ENCODE measurements around the gene IRF9. TPM values are rescaled to one million over a fixed set of nuclear protein-coding genes. Genes with fewer than 3 reads are reported as not detected.

Gene IRF9
- total RNA-seq, 4 donors from 2014 or later = 55.7 to 106 (median 65.8) TPM

DNA sequence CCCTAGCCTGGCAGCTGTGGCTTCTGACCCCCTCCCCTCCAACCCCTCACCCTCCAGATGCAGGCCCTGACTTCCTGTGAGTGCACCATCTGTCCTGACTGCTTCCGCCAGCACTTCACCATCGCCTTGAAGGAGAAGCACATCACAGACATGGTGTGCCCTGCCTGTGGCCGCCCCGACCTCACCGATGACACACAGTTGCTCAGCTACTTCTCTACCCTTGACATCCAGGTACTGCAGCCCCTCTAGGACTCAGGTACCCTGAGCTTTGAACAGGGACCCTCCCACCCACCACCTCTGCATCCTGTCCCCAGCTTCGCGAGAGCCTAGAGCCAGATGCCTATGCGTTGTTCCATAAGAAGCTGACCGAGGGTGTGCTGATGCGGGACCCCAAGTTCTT is 6.0 kb upstream of the IRF9 start:
- peaks cover 0 to under 1% (median 0%) of the 10 kb centered on the region in 4 donors for H3K4me1 ChIP-seq
- no peaks in the 10 kb centered on the region for H3K27me3 ChIP-seq
- WGBS, 2 donors = 97 to 98% methylated on average over 10 of the region's 10 CpGs
- no peak for DNase-seq (ENCODE audit: low spot score in 2 of 2)
- no peak overlapping the region for H3K4me3 ChIP-seq
- TF ChIP-seq POLR2A (IDR thresholded peaks at IDR 0.05) (no peak), EP300 (IDR thresholded peaks at IDR 0.05) (no peak), CTCF (IDR thresholded peaks at IDR 0.05) (no peak)
- H3K36me3 ChIP-seq = peaks cover 10 to 98% (median 57%) of the 10 kb centered on the region in 3 donors
- no peak overlapping the region for H3K27ac ChIP-seq
- no peaks in the 10 kb centered on the region for H3K9me3 ChIP-seq

- peaks cover 8 to 86% (median 45%) of the 10 kb centered on the region in 3 donors for H3K36me3 ChIP-seq
- TF ChIP-seq CTCF (IDR thresholded peaks at IDR 0.05) (no peak), POLR2A (IDR thresholded peaks at IDR 0.05) (no peak)
- WGBS, 2 donors = 88 to 90% methylated on average over 1 of the region's 1 CpG
- H3K4me3 ChIP-seq = no peak overlapping the region
- no peaks in the 10 kb centered on the region for H3K27me3 ChIP-seq
- H3K9me3 ChIP-seq = no peaks in the 10 kb centered on the region
- DNase-seq (ENCODE audit: low spot score in 2 of 2) = no peak
- peaks cover 0 to 13% (median 3%) of the 10 kb centered on the region in 4 donors for H3K4me1 ChIP-seq
- H3K27ac ChIP-seq = no peak overlapping the region
These were observed 4.2 kb upstream of the IRF9 start for GRCh38 chr14:24156840-24157239.

DNA sequence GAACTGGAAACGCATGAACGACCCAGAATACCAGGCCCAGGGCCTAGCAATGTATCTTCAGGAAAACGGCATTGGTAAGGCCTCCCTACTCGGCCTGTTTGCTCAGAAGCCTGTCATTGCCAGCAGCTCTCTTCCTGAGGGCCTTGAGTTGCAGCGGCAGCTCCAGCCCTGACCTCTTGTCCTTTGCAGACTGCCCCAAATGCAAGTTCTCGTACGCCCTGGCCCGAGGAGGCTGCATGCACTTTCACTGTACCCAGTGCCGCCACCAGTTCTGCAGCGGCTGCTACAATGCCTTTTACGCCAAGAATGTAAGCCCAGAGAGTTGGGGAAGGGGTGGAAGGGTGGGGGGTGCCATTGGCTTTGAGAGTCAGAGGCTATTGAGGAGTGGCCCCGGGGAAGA is 3.7 kb upstream of the IRF9 start:
- Histone ChIP-seq H3K4me1 (peaks cover 0 to 17% (median 6%) of the 10 kb centered on the region in 4 donors), H3K27ac (no peak overlapping the region), H3K36me3 (peaks cover 8 to 81% (median 40%) of the 10 kb centered on the region in 3 donors), H3K27me3 (no peaks in the 10 kb centered on the region), H3K9me3 (no peaks in the 10 kb centered on the region), H3K4me3 (no peak overlapping the region)
- WGBS, 2 donors = 90 to 93% methylated on average over 12 of the region's 12 CpGs
- no peak for DNase-seq (ENCODE audit: low spot score in 2 of 2)
- TF ChIP-seq POLR2A (IDR thresholded peaks at IDR 0.05) = no peak
- no peak for TF ChIP-seq EP300 (IDR thresholded peaks at IDR 0.05)
- TF ChIP-seq CTCF (IDR thresholded peaks at IDR 0.05) = no peak

- 81 to 85% methylated on average over 11 of the region's 11 CpGs for WGBS, 2 donors
- no peak for TF ChIP-seq CTCF (IDR thresholded peaks at IDR 0.05)
- no peak for TF ChIP-seq EP300 (IDR thresholded peaks at IDR 0.05)
- no peak for TF ChIP-seq POLR2A (IDR thresholded peaks at IDR 0.05)
- peaks cover 0 to 42% (median 19%) of the 10 kb centered on the region in 4 donors for H3K4me1 ChIP-seq
- H3K9me3 ChIP-seq = no peaks in the 10 kb centered on the region
- H3K4me3 ChIP-seq = no peak overlapping the region
- H3K27ac ChIP-seq = peak overlapping the region; percentile 94 to 99 (median 97)
- H3K27me3 ChIP-seq = no peaks in the 10 kb centered on the region
- DNase-seq (ENCODE audit: low spot score in 2 of 2) = no peak
- H3K36me3 ChIP-seq = peaks cover 12 to 80% (median 54%) of the 10 kb centered on the region in 3 donors
These were observed 1.1 kb upstream of the IRF9 start for GRCh38 chr14:24159777-24160498.

DNA sequence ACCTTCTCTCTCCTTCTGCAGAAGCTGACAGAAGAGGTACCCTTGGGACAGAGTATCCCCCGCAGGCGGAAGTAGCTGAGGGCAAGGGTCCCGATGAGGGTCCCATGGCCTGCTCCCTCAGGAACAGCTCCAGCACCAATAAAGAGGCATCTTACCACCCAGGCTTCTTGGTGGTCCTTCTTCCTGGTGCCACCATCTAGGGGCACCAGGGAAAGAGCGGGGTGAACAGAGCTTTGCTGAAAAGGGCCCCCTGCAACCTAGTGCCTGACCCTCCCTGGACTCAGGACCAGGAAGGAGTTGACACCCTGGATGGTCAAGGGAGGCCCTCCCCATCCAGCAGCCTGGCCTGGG is 591 bp upstream of the IRF9 start:
- Histone ChIP-seq H3K4me1 (peaks cover 0 to 46% (median 19%) of the 10 kb centered on the region in 4 donors), H3K27me3 (no peaks in the 10 kb centered on the region), H3K36me3 (peaks cover 10 to 80% (median 54%) of the 10 kb centered on the region in 3 donors), H3K27ac (peak overlapping the region; percentile 94 to 99 (median 97)), H3K4me3 (no peak overlapping the region), H3K9me3 (no peaks in the 10 kb centered on the region)
- no peak for DNase-seq (ENCODE audit: low spot score in 2 of 2)
- no peak for TF ChIP-seq EP300 (IDR thresholded peaks at IDR 0.05)
- TF ChIP-seq CTCF (IDR thresholded peaks at IDR 0.05) = no peak
- no peak for TF ChIP-seq POLR2A (IDR thresholded peaks at IDR 0.05)
- WGBS, 2 donors = 74 to 84% methylated on average over 4 of the region's 4 CpGs

Measured in tibial nerve (tissue), 4 donors.